Endothelial cell of umbilical vein (primary cell): ENCODE results near the gene PDE1A. TPM values are rescaled to one million over a fixed set of nuclear protein-coding genes. Genes with fewer than 3 reads are reported as not detected.

ENCODE experiments used
- BruUV-seq: library from RNA; stranded (reverse); fragments of 400-500 nt; replicated peaks from 2 replicates; lab custom pipeline; 2021; lab: Mats Ljungman, UMichigan
- CTCF ChIA-PET: fragments of 300-600, 350-600 bp; sonication (Branson Sonifier 250); formaldehyde crosslinking; loops from one replicate; lab custom pipeline; 2021; ENCODE audit warnings: antibody characterized with exemption, inconsistent platforms; lab: Charles Lee
- POLR2A ChIA-PET: fragments of 300-600, 350-600 bp; sonication (Branson Sonifier 250); formaldehyde crosslinking; loops from one replicate; lab custom pipeline; 2021; ENCODE audit warnings: antibody characterized with exemption, inconsistent platforms; lab: Charles Lee
- DNase-seq: peaks from one replicate; pipeline ENCODE4 v3.0.0-alpha.2; 2011; ENCODE audit warnings: low read depth, low spot score
- FAIRE-seq: peaks from 2 replicates; lab custom pipeline; 2011; peaks lifted over from hg19 to GRCh38; lab: Jason Lieb, UNC
- H2AFZ ChIP-seq: 2 replicates; pipeline ENCODE4 v1.6.0; 2012; ENCODE audit warnings: low read depth, low read length, control low read depth, inconsistent platforms
- H3K27ac ChIP-seq: 2 replicates; pipeline ENCODE4 v1.5.1; 2011; ENCODE audit warnings: low read depth, mild to moderate bottlenecking, control low read depth, low read length, moderate library complexity; ENCODE audit not compliant: insufficient read depth
- H3K27me3 ChIP-seq, 2 experiments: 2 replicates each; pipeline versions ENCODE4 v1.6.0 to v1.6.1; 2011; ENCODE audit warnings: low read length in 2 of 2, mixed read lengths in 1 of 2; ENCODE audit not compliant: control insufficient read depth in 2 of 2, insufficient read depth in 2 of 2
- H3K36me3 ChIP-seq, 2 experiments: 2 replicates in 1 of 2; 3 replicates in 1 of 2; pipeline ENCODE4 v1.5.1; 2011; ENCODE audit warnings: low read length in 2 of 2, mild to moderate bottlenecking in 1 of 2, moderate library complexity in 1 of 2; ENCODE audit not compliant: control insufficient read depth in 2 of 2, insufficient read depth in 2 of 2; ENCODE audit errors: extremely low read depth in 1 of 2
- H3K4me1 ChIP-seq: 3 replicates; pipeline ENCODE4 v1.5.1; 2011; ENCODE audit warnings: mild to moderate bottlenecking, low read length; ENCODE audit not compliant: control insufficient read depth, insufficient read depth; ENCODE audit errors: extremely low read depth
- H3K4me2 ChIP-seq: 2 replicates; pipeline ENCODE4 v1.6.1; 2011; ENCODE audit warnings: low read length, control low read depth, mixed read lengths; ENCODE audit not compliant: insufficient read depth
- H3K4me3 ChIP-seq, 3 experiments: fragments of 200-600 bp in 1 of 3; sonication (generic), shearing (Covaris generic) in 1 of 3; replicated peaks in 1 of 3; 2 replicates each; pipeline ENCODE4 v1.5.1; 2011 to 2016; ENCODE audit warnings: control low read depth in 3 of 3, low read length in 3 of 3, mild to moderate bottlenecking in 2 of 3, inconsistent platforms in 1 of 3, low read depth in 1 of 3, moderate library complexity in 1 of 3; ENCODE audit not compliant: insufficient read depth in 1 of 3
- H3K79me2 ChIP-seq: 2 replicates; pipeline ENCODE4 v1.6.0; 2012; ENCODE audit warnings: low read length, inconsistent platforms; ENCODE audit not compliant: control insufficient read depth, insufficient read depth
- H3K9ac ChIP-seq: replicated peaks from 2 replicates; pipeline ENCODE3; 2011; ENCODE audit warnings: low read length, control low read depth; ENCODE audit not compliant: insufficient read depth; ENCODE audit errors: extremely low read depth
- H3K9me1 ChIP-seq: replicated peaks from 3 replicates; pipeline ENCODE4 v1.6.0; 2011; ENCODE audit warnings: mild to moderate bottlenecking, low read length; ENCODE audit not compliant: control insufficient read depth, insufficient read depth; ENCODE audit errors: extremely low read depth
- H3K9me3 ChIP-seq: replicated peaks from 2 replicates; pipeline ENCODE4 v1.5.1; 2012; ENCODE audit warnings: low read length, inconsistent platforms; ENCODE audit not compliant: control insufficient read depth, insufficient read depth
- H4K20me1 ChIP-seq: replicated peaks from 2 replicates; pipeline ENCODE3; 2011; ENCODE audit warnings: mild to moderate bottlenecking, low read length; ENCODE audit not compliant: control insufficient read depth, insufficient read depth; ENCODE audit errors: extremely low read depth
- CTCF ChIP-seq, 2 donors: IDR thresholded peaks; 1 replicate in 1 of 2; 2 replicates in 1 of 2; pipeline ENCODE4 v1.5.1; 2011; ENCODE audit warnings: low read length in 2 of 2, mild to moderate bottlenecking in 2 of 2, moderate library complexity in 2 of 2, control low read depth in 1 of 2, inconsistent platforms in 1 of 2, low read depth in 1 of 2; ENCODE audit not compliant: insufficient read depth in 1 of 2; ENCODE audit errors: extremely low read depth in 1 of 2
- EZH2 ChIP-seq: IDR thresholded peaks from 2 replicates; pipeline ENCODE4 v1.6.1; 2012; ENCODE audit warnings: borderline replicate concordance, low read depth, mild to moderate bottlenecking, moderate library complexity, low read length, inconsistent platforms; ENCODE audit not compliant: severe bottlenecking
- FOS ChIP-seq: IDR thresholded peaks from 2 replicates; pipeline ENCODE4 v1.6.1; 2011; ENCODE audit warnings: mild to moderate bottlenecking, low read length, moderate library complexity, borderline replicate concordance; ENCODE audit not compliant: insufficient read depth
- GATA2 ChIP-seq: IDR thresholded peaks from 2 replicates; pipeline ENCODE4 v1.7.0; 2011; ENCODE audit warnings: low read depth, mild to moderate bottlenecking, moderate library complexity, mixed read lengths, low read length; ENCODE audit not compliant: insufficient read length, insufficient read depth
- JUN ChIP-seq: IDR thresholded peaks from 2 replicates; pipeline ENCODE4 v1.6.1; 2011; ENCODE audit warnings: borderline replicate concordance, low read depth; ENCODE audit not compliant: insufficient read length, insufficient read depth
- MAX ChIP-seq: IDR thresholded peaks from 2 replicates; pipeline ENCODE4 v1.6.1; 2011; ENCODE audit not compliant: insufficient read depth, insufficient read length
- MYC ChIP-seq: IDR thresholded peaks from one replicate; pipeline ENCODE4 v1.6.1; 2011; ENCODE audit warnings: mild to moderate bottlenecking, low read depth, low read length
- POLR2A ChIP-seq: IDR thresholded peaks from 2 replicates; pipeline ENCODE4 v1.6.1; 2012; ENCODE audit warnings: low read depth, mild to moderate bottlenecking, control low read depth, low read length
- POLR2AphosphoS5 ChIP-seq: IDR thresholded peaks from 2 replicates; pipeline ENCODE4 v1.6.1; 2012; ENCODE audit warnings: low read depth, mild to moderate bottlenecking, control low read depth, low read length, moderate library complexity; ENCODE audit not compliant: insufficient read depth
- dilution Hi-C: fragments of 300-500 bp; cut with MboI; formaldehyde crosslinking; loops from one replicate; pipeline ENCODE4 v1.15.0; 2019; ENCODE audit warnings: low sequenced_read_pairs; ENCODE audit not compliant: extremely low pct_ligation_motif_present
- intact Hi-C: fragments of 100-400 bp; cut with micrococcal nuclease; formaldehyde crosslinking; loops from one replicate; pipeline ENCODE4 v1.10.0; 2022
- polyA plus RNA-seq, 4 experiments: library from polyadenylated mRNA; depleted of rRNA in 3 of 4; stranded (reverse) in 3 of 4; unstranded in 1 of 4; fragments of >200 nt; gene quantifications; 2 replicates each; pipeline versions ENCODE4 v1.2.1 to v1.2.3, GENCODE V29; 2011 to 2012; ENCODE audit warnings: missing spikeins in 1 of 4
- total RNA-seq: library from RNA; stranded (reverse); gene quantifications from 2 replicates; pipeline ENCODE4 v1.2.3, GENCODE V29; 2021

The PDE1A gene
- total and polyA plus RNA-seq, 2 donors (not counting 3 experiments of a cell fraction or from before 2014, with no cell fraction given): 0.43 to 0.49 TPM

GRCh38 chr2:182210669-182211068 lies 216.2 kb downstream of the PDE1A start:
- H3K4me1 ChIP-seq: no peaks in the 10 kb centered on the region
- no peak overlapping the region for H3K27ac ChIP-seq
- TF ChIP-seq JUN (no peak), CTCF (IDR thresholded peaks at IDR 0.05; ENCODE audit: extremely low read depth in 1 of 2, insufficient read depth in 1 of 2, low read depth in 1 of 2, low read length in 2 of 2) (no peak), POLR2A (no peak), GATA2 (no peak), MYC (no peak), FOS (no peak), POLR2AphosphoS5 (no peak), MAX (no peak), EZH2 (no peak)
- intact Hi-C loops: no loop called here
- no peak overlapping the region for H3K4me2 ChIP-seq
- no peaks in the 10 kb centered on the region for H3K9me1 ChIP-seq
- H3K36me3 ChIP-seq: no peaks in the 10 kb centered on the region
- H3K27me3 ChIP-seq: no peaks in the 10 kb centered on the region
- ChIA-PET CTCF (no interaction called here), POLR2A (no interaction called here)
- BruUV-seq: no TSS peak
- H3K9ac ChIP-seq: no peak overlapping the region
- no peaks in the 10 kb centered on the region for H3K9me3 ChIP-seq
- DNase-seq (no peak), FAIRE-seq (no peak)
- no peaks in the 10 kb centered on the region for H4K20me1 ChIP-seq
- dilution Hi-C loops: no loop called here
- no peak overlapping the region for H2AFZ ChIP-seq
- no peaks in the 10 kb centered on the region for H3K79me2 ChIP-seq
- H3K4me3 ChIP-seq: no peak overlapping the region
